GM21786 (cell line): Measurements from ENCODE around the gene RAB38.
A peak's percentile ranks its signal among the peaks of the same experiment; 100 is the strongest.

Source experiments
- ATAC-seq: cut with Tn5 transposase; IDR thresholded peaks from one replicate; pipeline ENCODE4 v1.9.1; 2021; ENCODE audit not compliant: unreplicated experiment

The RAB38 gene

DNA sequence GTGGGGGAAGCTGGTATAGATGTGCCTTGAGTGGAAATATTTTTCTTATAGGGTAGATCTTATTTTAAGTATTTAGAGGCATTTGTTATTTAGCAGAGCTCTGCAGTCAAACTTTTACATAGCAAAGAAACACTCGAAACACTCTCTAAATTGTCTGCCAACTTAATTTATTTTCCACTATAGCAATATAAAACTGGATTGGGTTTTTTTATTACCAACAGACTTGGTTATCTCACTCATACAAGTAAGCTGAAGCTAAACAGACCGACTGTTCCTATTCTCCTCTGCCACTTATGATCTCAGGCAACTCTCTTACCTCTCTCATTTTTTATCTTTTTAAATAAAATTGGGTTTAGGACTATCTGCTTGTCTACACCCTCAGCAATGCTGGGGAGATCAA lies 4.6 kb downstream of the RAB38 start:
- no peak for ATAC-seq

GRCh38 chr11:88169881-88170280 lies 5.4 kb downstream of the RAB38 start:
- no peak for ATAC-seq

- no peak for ATAC-seq
Measured at GRCh38 chr11:88169471-88169870, 5.8 kb downstream of the RAB38 start.

DNA sequence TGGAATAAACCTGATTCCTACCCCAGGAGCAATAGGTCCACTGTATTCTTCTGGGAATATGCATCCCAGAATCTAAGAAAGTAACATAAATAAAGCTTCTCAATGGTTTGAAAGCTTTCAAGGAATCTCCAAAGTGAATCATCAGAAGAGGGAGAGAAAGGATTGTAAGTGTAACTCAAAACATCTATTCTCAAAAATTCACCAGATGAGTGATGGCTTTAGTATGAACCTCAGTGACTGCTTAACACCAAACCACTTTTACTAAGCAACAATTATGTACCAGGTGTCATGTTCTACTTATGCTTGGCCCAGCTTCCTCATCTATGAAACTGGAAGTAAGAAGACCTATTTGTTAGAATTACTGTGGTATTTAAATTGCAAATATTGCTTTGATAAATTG lies 7.4 kb downstream of the RAB38 start:
- no peak for ATAC-seq

GRCh38 chr11:88164806-88165585 lies 10.2 kb downstream of the RAB38 start:
- ATAC-seq, result no peak

- no peak for ATAC-seq
Measured at GRCh38 chr11:88164320-88164719, 10.9 kb downstream of the RAB38 start.

GRCh38 chr11:88158081-88158480 lies 17.2 kb downstream of the RAB38 start:
- no peak for ATAC-seq

- no peak for ATAC-seq
Measured at GRCh38 chr11:88157370-88157769, 17.9 kb downstream of the RAB38 start.

DNA sequence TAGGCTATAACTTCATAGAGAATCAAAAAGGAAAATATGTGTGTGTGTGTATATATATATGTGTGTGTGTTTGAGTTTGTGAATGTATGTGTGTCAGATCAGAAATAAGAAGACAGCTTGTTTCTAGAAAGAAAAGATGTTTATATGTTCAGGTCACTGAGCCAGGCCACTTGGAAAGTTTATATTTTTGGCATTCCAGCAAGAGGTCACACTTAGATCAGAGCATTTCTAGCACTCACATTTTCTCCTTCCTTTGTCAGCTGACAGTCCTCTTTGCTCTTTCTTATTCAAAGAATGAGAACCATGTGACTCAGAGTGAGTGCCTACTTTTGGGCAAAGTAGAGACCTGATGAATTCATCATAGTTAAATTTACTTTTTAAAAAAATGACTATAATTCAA lies 22.9 kb downstream of the RAB38 start:
- ATAC-seq, result no peak

DNA sequence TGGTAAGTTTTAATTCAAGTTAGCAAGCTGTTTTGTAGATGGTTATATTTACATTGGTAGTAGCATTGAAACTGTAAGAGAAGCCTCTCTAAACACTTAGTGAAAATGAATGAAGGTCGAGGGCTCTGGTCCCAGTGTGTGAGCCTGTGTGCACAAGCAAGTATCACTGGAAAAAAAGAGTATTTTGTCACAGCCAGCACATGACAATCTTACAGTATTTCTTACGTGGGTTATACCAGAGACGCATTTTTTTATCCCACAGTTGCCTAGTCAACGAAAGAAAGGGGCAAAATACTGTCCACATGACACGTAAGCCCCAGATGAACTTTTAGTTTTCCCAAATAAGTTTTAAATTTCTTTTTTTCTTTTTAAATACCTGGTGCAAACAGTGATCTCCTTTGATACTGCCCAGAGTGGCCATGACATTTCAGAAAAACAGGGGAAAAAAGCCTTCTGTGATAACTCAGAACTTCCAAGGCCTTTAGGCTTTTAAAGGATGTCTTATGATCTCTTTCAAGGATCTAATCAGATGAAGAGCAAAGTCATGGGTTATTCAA lies 23.5 kb downstream of the RAB38 start:
- ATAC-seq, result no peak

GRCh38 chr11:88146106-88146505 lies 29.1 kb downstream of the RAB38 start:
- ATAC-seq, result no peak

- ATAC-seq, result no peak
Measured at GRCh38 chr11:88139865-88140264, 35.4 kb downstream of the RAB38 start.

GRCh38 chr11:88131764-88132470 lies 43.3 kb downstream of the RAB38 start:
- peak; percentile 64 for ATAC-seq

DNA sequence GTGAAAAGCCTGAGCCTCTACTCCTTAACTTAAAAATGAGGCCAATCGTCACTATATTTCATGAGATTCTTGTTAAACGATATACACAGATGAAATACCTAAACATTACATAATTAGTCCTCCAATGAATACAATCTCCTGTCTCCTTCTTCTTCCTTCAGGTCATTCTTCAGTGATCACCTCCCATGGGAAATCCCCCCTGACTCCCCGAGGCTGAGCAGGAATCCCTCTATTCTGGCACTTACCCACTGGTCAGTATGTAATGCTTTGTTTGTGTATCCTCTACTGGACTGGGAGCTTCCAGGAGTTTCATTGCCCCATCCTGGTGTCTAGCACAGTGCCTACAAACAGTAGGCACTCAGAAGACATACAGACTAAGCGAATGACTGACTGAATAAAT lies 52.3 kb downstream of the RAB38 start:
- ATAC-seq, result no peak

DNA sequence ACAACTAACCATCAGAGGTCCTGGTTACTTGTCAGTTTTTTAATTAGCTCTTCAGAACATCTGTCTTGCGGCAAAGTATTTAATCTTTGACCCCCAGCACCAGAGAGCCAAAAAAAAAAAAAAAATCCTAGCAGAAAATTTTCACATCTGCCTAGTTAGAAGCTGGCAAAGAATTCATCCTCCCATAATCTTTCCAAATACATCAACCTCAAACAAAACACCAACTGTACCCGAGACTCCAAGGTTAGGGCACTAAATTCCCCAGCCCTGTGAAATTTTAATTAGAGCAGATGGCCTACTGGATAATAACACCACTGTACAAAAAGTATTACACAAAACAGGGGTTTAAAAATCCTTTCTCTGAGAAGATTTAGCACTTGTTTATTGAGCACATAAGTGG lies 55.7 kb downstream of the RAB38 start:
- no peak for ATAC-seq

- peak; percentile 46 for ATAC-seq
Measured at GRCh38 chr11:88117281-88117858, 57.9 kb downstream of the RAB38 start.

- no peak for ATAC-seq
Measured at GRCh38 chr11:88115828-88116755, 59.2 kb downstream of the RAB38 start.

- ATAC-seq, result no peak
Measured at GRCh38 chr11:88114486-88115045, 60.7 kb downstream of the RAB38 start.

- no peak for ATAC-seq
Measured at GRCh38 chr11:88106666-88107065, 68.6 kb downstream of the RAB38 start.

DNA sequence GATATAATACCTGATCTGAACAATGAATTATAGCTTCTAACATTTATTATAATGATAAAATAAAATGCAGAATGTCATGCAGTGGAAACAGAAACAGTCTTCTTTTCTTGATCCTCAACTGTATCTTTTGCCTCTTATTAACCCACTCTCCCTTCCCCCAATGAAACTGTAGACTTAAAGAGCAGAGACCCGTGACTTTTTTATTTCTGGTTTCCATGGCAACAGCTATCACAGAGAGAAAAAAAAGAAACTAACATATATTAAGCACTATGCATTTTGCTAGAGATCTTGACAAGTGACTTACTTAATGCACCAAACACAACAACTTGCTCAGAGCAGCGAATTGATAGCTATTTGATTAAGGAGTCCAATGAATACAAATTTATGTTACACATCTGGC lies 69.3 kb downstream of the RAB38 start:
- ATAC-seq, result no peak
